Ramos (cell line): ENCODE data around the gene ZDHHC18.
"Not testable (repeated sequence)": the region's sequence is repeated elsewhere in the genome, so short reads cannot be mapped to it uniquely, and the experiment has no call there.

ENCODE experiments used
- in situ Hi-C: fragments of 300-500 bp; cut with MboI; formaldehyde crosslinking; loops from one replicate; pipeline ENCODE4 v1.14.3; 2022; ENCODE audit warnings: low sequenced_read_pairs; ENCODE audit not compliant: unreplicated experiment

The ZDHHC18 gene

DNA sequence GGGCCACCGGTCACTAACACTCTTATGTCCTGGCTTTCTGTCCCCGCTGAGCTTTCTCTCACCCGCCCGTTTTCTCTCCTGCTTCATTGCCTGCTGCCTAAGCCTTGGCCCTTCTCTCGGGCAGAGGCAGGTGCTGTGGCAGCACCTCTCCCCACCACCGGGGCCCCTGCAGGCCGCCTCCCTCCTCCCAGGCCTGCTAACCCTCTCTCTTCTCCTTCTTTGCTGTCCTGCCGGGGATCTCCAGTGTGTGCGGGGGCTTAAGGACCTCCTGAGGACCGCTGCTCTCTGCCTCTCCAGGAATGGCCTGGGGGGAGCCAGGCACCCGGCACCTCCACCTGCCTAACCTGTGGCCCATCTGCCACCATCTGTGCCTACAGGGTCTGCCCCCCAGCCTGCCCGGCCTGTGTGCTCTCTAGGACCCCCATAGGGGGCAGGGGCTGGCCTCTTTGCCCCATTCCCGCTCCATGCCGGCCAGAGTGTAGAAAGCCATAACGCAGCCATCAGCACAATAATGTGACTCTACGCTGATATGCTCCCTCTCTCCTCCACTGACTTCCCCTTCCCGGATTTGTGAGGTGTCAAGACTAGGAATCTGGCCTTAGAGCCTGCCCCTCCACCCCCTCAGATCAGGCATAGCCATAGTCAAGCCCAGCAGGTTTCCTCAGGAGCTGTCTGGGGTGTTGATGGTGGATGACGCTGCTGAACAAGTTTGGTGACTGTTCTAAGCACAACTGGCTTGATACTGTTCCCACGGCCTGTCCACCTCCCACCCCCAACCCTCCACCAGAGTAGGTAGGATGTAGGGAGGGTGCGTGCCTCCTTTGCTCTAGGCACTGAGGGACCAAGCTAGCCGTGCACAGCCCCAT lies 30.3 kb downstream of the ZDHHC18 start:
- in situ Hi-C loops: no loop called here

DNA sequence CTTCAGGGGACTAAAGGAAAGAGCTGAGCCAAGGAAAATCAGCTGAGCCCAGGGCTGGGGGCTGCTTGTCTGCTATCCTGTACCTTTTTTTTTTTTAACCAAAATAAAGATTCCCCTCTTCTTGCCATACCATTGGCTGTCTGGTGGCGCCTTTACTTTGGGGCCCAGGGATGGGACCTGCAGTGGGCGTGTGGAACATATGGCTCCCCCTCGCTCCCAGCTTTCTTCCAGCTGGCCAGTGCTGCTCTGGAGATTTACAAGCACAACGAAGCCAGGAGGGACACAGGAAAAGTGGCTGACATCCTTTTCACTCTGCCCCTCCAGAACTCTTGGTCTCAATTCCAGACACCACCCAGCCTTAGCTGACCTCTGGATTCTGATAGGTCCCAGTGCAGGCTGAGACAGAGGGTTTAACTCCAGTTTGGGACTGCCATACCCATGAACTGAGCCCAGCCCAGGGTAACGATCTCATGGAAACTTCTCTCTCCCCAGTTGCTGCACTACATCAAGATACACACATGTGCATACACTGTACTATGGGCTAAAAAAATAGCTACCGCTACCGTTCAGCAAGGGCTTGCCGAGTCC lies 31.1 kb downstream of the ZDHHC18 start:
- in situ Hi-C loops: no loop called here

DNA sequence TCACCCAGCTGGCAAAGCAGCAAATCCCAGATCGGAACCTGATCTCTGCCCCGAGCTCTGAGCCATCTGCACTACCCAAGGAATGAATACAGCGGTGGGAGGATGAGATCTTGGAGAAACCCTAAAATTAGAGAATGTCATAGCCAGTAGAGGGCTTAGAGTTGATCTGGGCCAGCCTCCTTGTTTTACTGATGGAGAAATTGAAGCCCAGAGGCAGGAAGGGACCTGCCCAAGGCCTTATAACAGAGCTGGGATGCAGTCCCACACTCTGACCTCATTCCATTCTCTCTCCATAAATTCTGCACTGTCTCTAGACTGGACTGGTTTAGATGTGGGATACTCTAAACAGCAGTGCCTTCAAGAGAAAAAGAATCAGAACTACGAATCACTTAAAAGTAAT lies 31.7 kb downstream of the ZDHHC18 start:
- in situ Hi-C loops: no loop called here

DNA sequence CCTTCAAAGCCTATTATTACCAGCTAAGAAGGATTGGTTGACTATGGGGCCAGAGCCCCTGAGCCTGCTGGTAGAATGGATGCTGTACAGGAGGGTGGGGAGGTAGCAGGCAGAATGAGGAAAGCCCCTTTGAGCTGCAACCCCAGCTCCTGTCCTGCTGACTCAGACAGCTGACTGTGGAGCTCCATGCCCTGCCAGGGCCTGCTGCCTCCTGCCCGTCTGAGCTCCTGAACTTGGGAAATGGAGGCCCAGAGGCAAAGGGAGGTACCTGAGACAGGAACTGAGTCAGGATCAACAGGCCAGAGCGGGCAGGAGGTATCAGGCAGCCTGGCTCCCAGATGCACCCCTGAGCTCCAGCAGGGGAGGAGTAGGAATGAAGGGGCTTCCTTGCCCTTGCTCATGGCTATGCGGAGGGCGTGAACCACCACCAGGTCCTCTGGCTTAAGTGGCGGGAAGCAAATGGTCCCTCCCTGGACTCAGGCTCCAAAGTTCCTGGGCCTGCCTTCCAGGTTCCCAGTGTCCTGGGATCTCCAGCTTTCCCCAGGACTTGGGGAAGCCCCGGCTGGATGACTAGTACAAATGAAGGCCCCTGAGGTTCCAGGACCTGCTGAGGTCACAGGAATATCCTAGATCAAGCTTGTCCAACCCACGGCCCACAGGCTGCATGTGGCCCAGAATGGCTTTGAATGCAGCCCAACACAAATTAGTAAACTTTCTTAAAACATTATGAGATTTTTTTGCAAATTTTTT lies 32.6 kb downstream of the ZDHHC18 start:
- in situ Hi-C loops: no loop called here

DNA sequence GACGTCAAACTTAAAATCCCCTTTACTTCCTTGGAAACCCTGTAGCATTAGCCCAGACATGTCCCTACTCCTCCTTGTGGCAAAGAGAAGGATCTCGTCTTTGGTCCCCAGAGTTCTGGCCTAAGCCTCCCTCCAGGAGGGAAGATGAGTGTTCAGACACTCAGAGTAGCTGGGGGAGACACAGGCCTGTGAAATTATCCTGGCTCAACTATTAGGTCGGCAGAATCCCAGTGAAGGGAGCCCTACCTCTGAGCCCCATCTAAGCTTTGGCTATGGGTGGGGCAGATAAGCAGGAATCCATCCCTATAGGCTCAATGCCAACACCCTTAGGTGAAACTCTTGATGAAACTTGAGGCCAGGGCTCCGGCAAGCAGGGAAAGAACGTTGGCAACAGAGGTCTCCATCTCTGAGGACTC lies 34.8 kb downstream of the ZDHHC18 start:
- in situ Hi-C loops: no loop called here

DNA sequence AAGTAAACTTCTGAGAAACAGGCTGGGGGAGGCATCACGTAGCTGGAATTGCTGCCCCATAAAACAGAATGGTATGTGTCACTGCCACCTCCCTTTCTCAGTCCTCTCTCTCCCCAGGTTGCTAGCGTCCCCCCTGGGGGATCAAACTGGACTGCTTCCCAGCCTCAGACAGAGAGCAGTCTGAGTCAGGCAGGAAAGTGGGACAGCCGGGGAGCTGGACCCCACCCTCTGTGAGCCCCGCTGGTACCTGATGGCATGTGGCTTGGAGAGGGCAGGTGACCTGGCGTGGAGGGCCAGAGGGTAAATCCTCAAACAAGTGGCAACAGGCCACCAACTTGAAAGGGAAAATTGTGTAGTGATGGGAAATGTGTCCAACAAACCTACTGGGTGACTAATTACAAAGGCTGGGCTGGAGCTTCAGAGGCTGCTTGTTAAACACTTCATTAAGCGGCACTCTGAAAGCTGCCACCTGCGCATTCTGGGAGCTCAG lies 35.4 kb downstream of the ZDHHC18 start:
- in situ Hi-C loops: no loop called here

DNA sequence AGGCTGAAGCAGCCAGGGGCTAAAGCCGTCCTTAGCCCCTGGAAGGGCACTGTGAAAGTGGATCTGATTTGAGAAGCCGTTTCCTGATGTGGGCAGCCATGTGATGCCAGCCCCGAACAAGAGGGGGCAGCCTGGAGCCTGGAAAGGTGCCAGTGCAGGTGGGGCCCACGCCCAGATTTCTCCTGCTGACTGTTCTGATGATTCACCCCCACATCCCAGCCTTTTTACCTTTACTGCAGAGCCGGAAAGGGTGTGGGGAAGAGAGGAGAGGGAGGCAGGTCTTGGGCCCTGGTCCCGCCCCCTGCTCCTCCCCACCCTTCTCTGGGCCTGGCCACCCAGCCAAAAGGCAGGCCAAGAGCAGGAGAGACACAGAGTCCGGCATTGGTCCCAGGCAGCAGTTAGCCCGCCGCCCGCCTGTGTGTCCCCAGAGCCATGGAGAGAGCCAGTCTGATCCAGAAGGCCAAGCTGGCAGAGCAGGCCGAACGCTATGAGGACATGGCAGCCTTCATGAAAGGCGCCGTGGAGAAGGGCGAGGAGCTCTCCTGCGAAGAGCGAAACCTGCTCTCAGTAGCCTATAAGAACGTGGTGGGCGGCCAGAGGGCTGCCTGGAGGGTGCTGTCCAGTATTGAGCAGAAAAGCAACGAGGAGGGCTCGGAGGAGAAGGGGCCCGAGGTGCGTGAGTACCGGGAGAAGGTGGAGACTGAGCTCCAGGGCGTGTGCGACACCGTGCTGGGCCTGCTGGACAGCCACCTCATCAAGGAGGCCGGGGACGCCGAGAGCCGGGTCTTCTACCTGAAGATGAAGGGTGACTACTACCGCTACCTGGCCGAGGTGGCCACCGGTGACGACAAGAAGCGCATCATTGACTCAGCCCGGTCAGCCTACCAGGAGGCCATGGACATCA lies 36.5 kb downstream of the ZDHHC18 start, which contains the start of gene SFN:
Gene SFN, plus strand, starts transcription at position 369 of the 904 bp plus-strand sequence. Its CDS starts 64 bp downstream, at position 433.
- in situ Hi-C loops: no loop called here

DNA sequence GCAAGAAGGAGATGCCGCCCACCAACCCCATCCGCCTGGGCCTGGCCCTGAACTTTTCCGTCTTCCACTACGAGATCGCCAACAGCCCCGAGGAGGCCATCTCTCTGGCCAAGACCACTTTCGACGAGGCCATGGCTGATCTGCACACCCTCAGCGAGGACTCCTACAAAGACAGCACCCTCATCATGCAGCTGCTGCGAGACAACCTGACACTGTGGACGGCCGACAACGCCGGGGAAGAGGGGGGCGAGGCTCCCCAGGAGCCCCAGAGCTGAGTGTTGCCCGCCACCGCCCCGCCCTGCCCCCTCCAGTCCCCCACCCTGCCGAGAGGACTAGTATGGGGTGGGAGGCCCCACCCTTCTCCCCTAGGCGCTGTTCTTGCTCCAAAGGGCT lies 37.2 kb downstream of the ZDHHC18 start:
- in situ Hi-C loops: no loop called here

DNA sequence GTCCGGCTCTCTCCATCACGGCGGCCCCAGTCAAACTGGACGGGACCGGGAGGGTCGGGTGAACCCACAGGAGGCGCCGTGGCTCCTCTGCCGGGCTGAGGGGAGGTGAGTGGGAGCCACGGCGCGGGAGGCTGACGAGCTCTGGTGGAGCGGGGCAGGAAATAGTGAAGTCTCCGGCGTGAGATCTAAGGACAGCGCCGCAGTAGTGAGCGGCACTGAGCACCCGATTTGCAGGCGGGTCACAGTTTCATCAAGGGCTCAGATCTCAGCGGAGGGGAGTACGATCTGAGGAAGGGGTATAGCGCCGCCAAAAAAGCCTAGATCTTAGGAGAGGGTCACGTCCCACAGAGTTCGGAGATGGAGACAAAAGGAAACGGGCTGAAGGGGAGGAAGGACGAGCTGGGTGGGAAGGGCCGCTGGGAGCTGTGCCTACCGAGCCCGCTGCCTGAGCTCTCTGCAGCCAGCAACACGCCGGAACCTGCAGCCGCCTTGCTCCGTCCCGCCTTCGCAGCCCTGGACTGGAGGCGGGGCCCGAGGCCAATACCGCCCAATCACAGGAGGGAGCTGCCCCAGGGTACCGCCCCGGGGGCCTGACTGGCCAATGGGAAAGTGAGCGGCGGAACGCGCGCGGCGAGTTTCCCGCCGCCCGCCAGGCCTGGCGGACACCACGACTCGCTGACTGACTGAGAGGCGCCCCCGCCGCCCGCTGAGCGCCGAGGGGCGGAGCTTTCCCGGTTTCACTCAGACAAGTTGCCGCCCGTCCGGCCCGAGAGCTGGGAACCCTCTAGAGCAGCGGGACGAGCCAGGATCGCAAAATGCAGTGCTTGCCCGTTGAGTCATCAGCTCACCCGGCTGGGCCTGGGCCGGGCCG lies 38.4 kb downstream of the ZDHHC18 start:
- in situ Hi-C loops: no loop called here

DNA sequence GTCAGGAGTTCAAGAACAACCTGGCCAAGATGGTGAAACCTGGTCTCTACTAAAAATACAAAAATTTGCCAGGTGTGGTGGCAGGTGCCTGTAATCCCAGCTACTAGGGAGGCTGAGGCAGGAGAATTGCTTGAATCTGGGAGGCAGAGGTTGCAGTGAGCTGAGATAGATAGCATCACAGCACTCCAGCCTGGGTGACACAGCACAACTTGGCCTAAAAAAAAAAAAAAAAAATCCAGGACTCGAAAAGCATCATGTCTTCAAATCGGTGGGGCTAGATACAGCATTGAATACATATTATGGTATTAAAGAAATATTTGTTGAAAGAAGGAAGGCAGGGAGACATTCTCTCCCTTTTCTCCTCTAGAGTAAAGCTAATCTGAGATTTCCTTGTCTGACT lies 46.6 kb downstream of the ZDHHC18 start:
- in situ Hi-C loops: not testable (repeated sequence)

DNA sequence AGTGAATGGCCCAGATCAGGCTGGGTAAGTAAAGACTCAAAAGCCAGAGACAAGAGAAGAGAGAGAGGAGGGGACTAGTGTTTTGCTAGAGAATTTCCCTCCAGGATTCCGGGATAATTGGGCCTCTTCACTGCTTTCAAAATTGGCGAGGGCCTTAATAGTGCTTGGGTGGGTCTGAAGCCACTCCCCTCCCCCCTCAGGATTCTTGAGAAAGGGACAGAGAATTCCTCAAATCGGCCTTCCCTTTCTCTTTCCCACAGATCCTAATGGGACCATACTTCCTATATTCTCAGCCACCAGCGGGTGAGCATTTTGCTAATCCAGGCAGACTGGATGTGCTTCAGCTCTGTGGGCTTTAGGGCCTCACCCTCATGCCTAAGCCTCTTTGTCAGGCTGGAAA lies 48.4 kb downstream of the ZDHHC18 start:
- in situ Hi-C loops: no loop called here

DNA sequence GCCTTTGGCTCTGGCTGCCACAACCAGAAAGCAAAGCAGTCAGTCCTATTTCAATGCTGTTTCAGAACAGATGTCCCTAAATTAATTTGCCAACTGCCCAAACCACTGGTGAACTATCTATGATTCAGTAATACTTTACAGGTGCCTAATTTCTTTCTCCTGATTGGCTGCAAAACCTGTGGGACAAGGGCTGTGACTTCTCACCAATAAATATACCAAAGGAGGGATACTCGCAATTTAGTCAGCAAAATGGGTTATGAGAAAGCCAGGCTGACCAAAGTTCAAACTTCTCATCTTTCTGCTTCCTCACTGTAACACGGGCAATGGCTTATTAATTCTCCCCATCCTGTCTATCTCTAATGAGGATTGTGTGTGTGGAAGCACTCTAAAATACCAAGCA lies 50.8 kb downstream of the ZDHHC18 start:
- in situ Hi-C loops: no loop called here

DNA sequence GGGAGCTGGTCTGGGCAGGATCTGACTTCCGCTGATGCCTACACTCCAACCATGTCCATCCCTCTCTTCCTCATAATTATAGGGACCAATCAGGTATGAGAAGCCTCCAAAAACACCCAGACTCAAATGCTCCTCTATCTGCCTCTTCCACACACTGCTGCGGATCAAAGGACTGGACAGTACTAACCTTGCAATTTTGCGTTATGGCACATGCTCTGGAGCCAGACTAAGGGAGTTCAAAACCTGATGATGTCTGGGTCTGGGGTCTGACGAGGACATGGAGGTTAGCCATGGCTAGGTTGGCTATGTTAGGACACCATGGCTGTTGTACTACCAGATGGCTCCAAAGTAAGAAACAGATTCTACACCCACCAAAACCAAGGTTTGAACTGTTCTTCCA lies 53.3 kb downstream of the ZDHHC18 start:
- in situ Hi-C loops: no loop called here

DNA sequence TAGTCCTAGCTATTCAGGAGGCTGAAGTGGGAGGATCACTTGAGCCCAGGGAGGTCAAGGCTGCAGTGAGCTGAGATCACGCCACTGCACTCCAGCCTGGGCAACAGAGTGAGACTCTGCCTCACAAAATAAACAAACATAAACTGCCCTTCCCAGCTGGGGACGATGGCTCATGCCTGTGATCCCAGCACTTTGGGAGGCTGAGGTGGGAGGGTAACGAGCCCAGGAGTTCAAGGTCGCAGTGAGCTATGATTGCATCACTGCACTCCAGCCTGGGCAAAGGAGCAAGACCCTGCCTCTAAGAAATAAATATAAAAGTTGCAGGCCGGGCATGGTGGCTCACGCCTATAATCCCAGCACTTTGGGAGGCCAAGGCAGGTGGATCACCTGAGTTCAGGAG lies 55.1 kb downstream of the ZDHHC18 start:
- in situ Hi-C loops: not testable (repeated sequence)

DNA sequence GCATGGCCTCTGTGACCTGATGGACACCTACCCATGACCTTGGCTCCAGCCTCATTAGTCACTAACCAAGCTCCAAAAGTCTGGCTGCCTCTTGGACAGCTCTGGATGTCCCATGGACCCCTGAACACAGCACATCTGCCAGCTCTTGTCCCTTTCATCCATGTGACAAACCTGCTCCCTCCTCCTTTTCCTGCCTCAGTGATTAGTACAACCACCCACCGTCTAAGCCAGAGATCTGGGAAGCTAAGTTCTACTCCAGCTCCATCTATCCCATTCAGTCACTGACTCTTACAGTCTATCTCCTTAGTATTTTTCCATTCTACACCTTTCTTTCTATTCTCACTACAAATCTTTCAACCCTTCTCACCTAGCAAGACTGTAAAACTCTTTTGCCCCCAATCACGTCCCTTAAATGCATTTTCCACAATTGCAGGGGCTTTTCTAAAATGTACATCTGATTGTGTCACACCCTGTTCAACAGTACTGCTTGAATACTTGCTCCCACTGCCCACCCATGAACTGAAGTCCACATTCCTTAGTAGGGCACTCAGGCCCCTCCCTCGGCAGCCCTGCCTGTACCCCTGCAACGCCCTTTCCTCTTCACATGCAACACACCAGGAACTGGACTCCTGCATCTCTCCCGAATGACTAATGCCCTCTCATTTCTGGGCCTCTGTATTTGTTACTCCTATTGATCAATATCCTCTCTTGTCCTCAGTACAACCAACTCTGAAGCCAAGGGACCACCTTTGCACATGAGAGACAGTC lies 56.4 kb downstream of the ZDHHC18 start:
- in situ Hi-C loops: no loop called here

DNA sequence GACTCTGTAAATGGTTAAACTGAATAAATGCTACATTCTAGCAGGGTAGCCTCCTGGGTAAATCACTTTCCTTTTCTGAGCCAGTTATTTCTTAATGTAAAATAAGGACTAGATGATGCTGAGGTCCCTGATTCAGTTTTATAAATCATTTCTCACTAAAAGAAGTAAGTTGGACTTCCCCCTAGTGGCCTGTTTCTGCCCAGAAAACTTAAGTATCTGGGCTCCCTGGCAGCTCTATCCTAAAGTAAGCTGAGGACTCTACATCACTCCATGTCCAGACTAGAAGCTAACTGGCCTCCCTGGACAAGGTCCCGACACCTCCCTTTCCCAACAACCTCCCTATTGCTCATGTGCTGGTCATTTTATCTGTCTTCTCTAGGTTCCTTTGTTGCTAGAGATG lies 60.6 kb downstream of the ZDHHC18 start:
- in situ Hi-C loops: no loop called here

DNA sequence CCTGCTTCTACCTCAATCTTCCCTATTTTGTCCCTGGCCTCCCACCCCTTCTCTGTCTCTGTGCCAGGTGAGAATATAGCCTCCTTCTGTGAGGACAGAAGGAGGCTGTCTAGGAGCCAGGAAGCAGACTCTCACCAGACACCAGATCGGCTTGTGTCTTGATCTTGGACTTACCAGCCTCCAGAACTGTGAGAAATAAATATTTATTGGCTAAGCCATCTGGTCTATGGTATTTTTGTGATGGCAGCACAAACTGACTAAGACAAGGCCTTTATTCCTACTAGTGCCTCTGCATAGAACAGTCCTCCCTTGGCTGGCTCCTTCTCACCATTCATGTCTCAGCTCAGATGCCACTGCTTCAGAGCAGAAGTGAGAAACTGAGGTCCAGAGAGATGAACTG lies 61.7 kb downstream of the ZDHHC18 start:
- in situ Hi-C loops: no loop called here
